ENCODE data around the gene CWC27. TPM values are rescaled to one million over a fixed set of nuclear protein-coding genes. Genes with fewer than 3 reads are reported as not detected.
"Not testable (repeated sequence)": the region's sequence is repeated elsewhere in the genome, so short reads cannot be mapped to it uniquely, and the experiment has no call there.

The CWC27 gene
- total and polyA plus RNA-seq, 10 donors = 11.1 to 22.1 (median 15.9) TPM

- H3K4me3 ChIP-seq = no peak overlapping the region
- no peak for TF ChIP-seq POLR2AphosphoS5 (IDR thresholded peaks at IDR 0.05)
- TF ChIP-seq CTCF (IDR thresholded peaks at IDR 0.05 in 8 of 11, conservative IDR thresholded peaks at IDR 0.05 in 3 of 11) = no peak
- TF ChIP-seq POLR2A (IDR thresholded peaks at IDR 0.05) = no peak
- intact Hi-C loops (cut with DNase I; ENCODE audit: low total_unique reads) = no loop called here
- no peaks in the 10 kb centered on the region for H3K27me3 ChIP-seq (replicated peaks in 1 of 7)
- 94 to 99% (median 97%) methylated on average over 2 of the region's 2 CpGs for WGBS, 5 donors
- no peaks in the 10 kb centered on the region for H3K9me3 ChIP-seq
- no peaks in the 10 kb centered on the region for H3K36me3 ChIP-seq
- H3K27ac ChIP-seq = no peak overlapping the region
- no peak for DNase-seq
- no peaks in the 10 kb centered on the region for H3K4me1 ChIP-seq
These were observed 119.2 kb downstream of the CWC27 start for GRCh38 chr5:64887910-64888309.

GRCh38 chr5:64895748-64896147 is 127.0 kb downstream of the CWC27 start:
- intact Hi-C loops (cut with DNase I; ENCODE audit: low total_unique reads) = no loop called here
- no peak for TF ChIP-seq POLR2AphosphoS5 (IDR thresholded peaks at IDR 0.05)
- no peak for TF ChIP-seq POLR2A (IDR thresholded peaks at IDR 0.05)
- TF ChIP-seq CTCF (IDR thresholded peaks at IDR 0.05 in 8 of 11, conservative IDR thresholded peaks at IDR 0.05 in 3 of 11) = no peak

GRCh38 chr5:64899838-64900237 is 131.1 kb downstream of the CWC27 start:
- TF ChIP-seq POLR2A (IDR thresholded peaks at IDR 0.05) (no peak), POLR2AphosphoS5 (IDR thresholded peaks at IDR 0.05) (no peak), CTCF (IDR thresholded peaks at IDR 0.05 in 8 of 11, conservative IDR thresholded peaks at IDR 0.05 in 3 of 11) (no peak)
- 73 to 85% (median 84%) methylated on average over 1 of the region's 1 CpG for WGBS, 5 donors
- no peak overlapping the region for H3K27ac ChIP-seq
- H3K9me3 ChIP-seq = peaks cover 0 to 28% (median 14%) of the 10 kb centered on the region in 8 donors
- no peaks in the 10 kb centered on the region for H3K4me1 ChIP-seq
- no peaks in the 10 kb centered on the region for H3K27me3 ChIP-seq (replicated peaks in 1 of 7)
- H3K4me3 ChIP-seq = no peak overlapping the region
- intact Hi-C loops (cut with DNase I; ENCODE audit: low total_unique reads) = no loop called here
- no peak for DNase-seq
- H3K36me3 ChIP-seq = peaks cover 0 to 18% (median 0%) of the 10 kb centered on the region in 6 donors

More at GRCh38 chr5:64895748-64896147, 127.0 kb downstream of the CWC27 start:
- H3K36me3 ChIP-seq = peaks cover 0 to 24% (median 0%) of the 10 kb centered on the region in 6 donors
- H3K27ac ChIP-seq = no peak overlapping the region
- WGBS, 5 donors = 94 to 98% (median 96%) methylated on average over 2 of the region's 2 CpGs
- peaks cover 0 to 28% (median 12%) of the 10 kb centered on the region in 8 donors for H3K9me3 ChIP-seq
- DNase-seq = no peak
- H3K4me1 ChIP-seq = no peaks in the 10 kb centered on the region
- H3K27me3 ChIP-seq (replicated peaks in 1 of 7) = no peaks in the 10 kb centered on the region
- H3K4me3 ChIP-seq = no peak overlapping the region

GRCh38 chr5:64900618-64901017 is 131.9 kb downstream of the CWC27 start:
- WGBS, 5 donors = 92 to 99% (median 97%) methylated on average over 2 of the region's 2 CpGs
- Histone ChIP-seq H3K27me3 (replicated peaks in 1 of 7) (no peaks in the 10 kb centered on the region), H3K27ac (no peak overlapping the region), H3K4me3 (no peak overlapping the region), H3K9me3 (peaks cover 0 to 35% (median 16%) of the 10 kb centered on the region in 8 donors), H3K4me1 (no peaks in the 10 kb centered on the region), H3K36me3 (peaks cover 0 to 18% (median 0%) of the 10 kb centered on the region in 6 donors)
- no peak for TF ChIP-seq CTCF (IDR thresholded peaks at IDR 0.05 in 8 of 11, conservative IDR thresholded peaks at IDR 0.05 in 3 of 11)
- no peak for TF ChIP-seq POLR2A (IDR thresholded peaks at IDR 0.05)
- TF ChIP-seq POLR2AphosphoS5 (IDR thresholded peaks at IDR 0.05) = no peak
- intact Hi-C loops (cut with DNase I; ENCODE audit: low total_unique reads) = no loop called here
- no peak for DNase-seq

- peaks cover 0 to 12% (median 0%) of the 10 kb centered on the region in 6 donors for H3K36me3 ChIP-seq
- H3K9me3 ChIP-seq = peaks cover 0 to 32% (median 14%) of the 10 kb centered on the region in 8 donors
- H3K4me1 ChIP-seq; H3K4me3 ChIP-seq; intact Hi-C loops (cut with DNase I; ENCODE audit: low total_unique reads); DNase-seq; H3K27ac ChIP-seq; H3K27me3 ChIP-seq (replicated peaks in 1 of 7): not testable (repeated sequence)
These were observed 138.7 kb downstream of the CWC27 start for GRCh38 chr5:64907399-64907798.

Measured in spleen (tissue), 11 donors.